HepG2 (cell line): ENCODE measurements around the gene RASL12. TPM values are rescaled to one million over a fixed set of nuclear protein-coding genes. Genes with fewer than 3 reads are reported as not detected.

ENCODE experiments used
- CEBPG ChIP-seq: IDR thresholded peaks from 2 replicates; pipeline ENCODE4 v1.6.1; 2016
- NCOR1 ChIP-seq: fragments of 200-600 bp; sonication (generic); IDR thresholded peaks from 2 replicates; pipeline ENCODE4 v1.7.0; 2017; ENCODE audit warnings: antibody characterized with exemption, low read length, borderline replicate concordance
- NFYB ChIP-seq: sonication (generic); formaldehyde crosslinking; IDR thresholded peaks from 2 replicates; pipeline ENCODE4 v1.4.0; 2020; ENCODE audit warnings: missing genetic modification reagents
- NONO ChIP-seq, 2 experiments: fragments of 450-650 bp in 1 of 2; sonication (generic) in 1 of 2; formaldehyde crosslinking in 1 of 2; IDR thresholded peaks in 1 of 2; conservative IDR thresholded peaks in 1 of 2; 2 replicates each; pipeline versions ENCODE4 v1.6.1 to v1.8.0; 2017 to 2022; ENCODE audit warnings: mild to moderate bottlenecking in 1 of 2, missing genetic modification reagents in 1 of 2, moderate library complexity in 1 of 2
- NR1H2 ChIP-seq: sonication (generic); formaldehyde crosslinking; IDR thresholded peaks from 2 replicates; pipeline ENCODE4 v1.8.1; 2022; ENCODE audit warnings: low read depth, missing genetic modification reagents, borderline replicate concordance
- RBM39 ChIP-seq: fragments of 200-400 bp; formaldehyde crosslinking; IDR thresholded peaks from one replicate; pipeline ENCODE4 v1.6.1; 2018; ENCODE audit warnings: antibody characterized with exemption, mild to moderate bottlenecking, low read depth, low read length; ENCODE audit not compliant: poor library complexity, severe bottlenecking
- ZBTB38 ChIP-seq: sonication (generic); formaldehyde crosslinking; IDR thresholded peaks from 2 replicates; pipeline ENCODE4 v1.5.1; 2020; ENCODE audit warnings: mild to moderate bottlenecking, missing genetic modification reagents
- ZBTB40 ChIP-seq, 2 experiments: fragments of 450-650 bp in 1 of 2; sonication (generic) in 1 of 2; formaldehyde crosslinking in 1 of 2; IDR thresholded peaks; 2 replicates each; pipeline versions ENCODE4 v1.6.1 to v1.8.0; 2016 to 2022; ENCODE audit warnings: antibody characterized with exemption in 1 of 2, mild to moderate bottlenecking in 1 of 2, missing genetic modification reagents in 1 of 2
- ZFY ChIP-seq: sonication (generic); formaldehyde crosslinking; IDR thresholded peaks from 2 replicates; pipeline ENCODE4 v1.4.0; 2020; ENCODE audit warnings: missing genetic modification reagents
- ZHX1 ChIP-seq: sonication (generic); formaldehyde crosslinking; IDR thresholded peaks from 2 replicates; pipeline ENCODE4 v1.8.1; 2022; ENCODE audit warnings: low read depth, mild to moderate bottlenecking, missing genetic modification reagents
- ZNF10 ChIP-seq: sonication (generic); formaldehyde crosslinking; IDR thresholded peaks from 2 replicates; pipeline ENCODE4 v1.4.0; 2020; ENCODE audit warnings: mild to moderate bottlenecking, low read depth, missing genetic modification reagents, borderline replicate concordance
- ZNF468 ChIP-seq: sonication (generic); formaldehyde crosslinking; IDR thresholded peaks from 2 replicates; pipeline ENCODE4 v1.8.0; 2022; ENCODE audit warnings: mild to moderate bottlenecking, moderate library complexity, missing genetic modification reagents
- ZNF543 ChIP-seq: sonication (generic); formaldehyde crosslinking; IDR thresholded peaks from 2 replicates; pipeline ENCODE4 v1.4.0; 2020; ENCODE audit warnings: mild to moderate bottlenecking, missing genetic modification reagents
- ZNF577 ChIP-seq: sonication (generic); formaldehyde crosslinking; IDR thresholded peaks from 2 replicates; pipeline ENCODE4 v1.4.0; 2020; ENCODE audit warnings: mild to moderate bottlenecking, low read depth, missing genetic modification reagents, borderline replicate concordance
- ZNF788 ChIP-seq: sonication (generic); formaldehyde crosslinking; IDR thresholded peaks from 2 replicates; pipeline ENCODE4 v1.5.0; 2020; ENCODE audit warnings: mild to moderate bottlenecking, missing genetic modification reagents, borderline replicate concordance
- ZNF883 ChIP-seq: sonication (generic); formaldehyde crosslinking; IDR thresholded peaks from 2 replicates; pipeline ENCODE4 v1.5.1; 2020; ENCODE audit warnings: mild to moderate bottlenecking, missing genetic modification reagents; ENCODE audit errors: not compliant biosample characterization
- polyA plus RNA-seq, 8 experiments: library from polyadenylated mRNA; depleted of rRNA in 3 of 8; stranded (reverse) in 7 of 8; unstranded in 1 of 8; fragments of >200 nt; fragmentation: Illumina TruSeq in 4 of 8; extraction: Trizol in 4 of 8; gene quantifications; 2 replicates each; pipeline versions ENCODE4 v1.2.1 to v1.2.3, GENCODE V29; 2011 to 2016; ENCODE audit warnings: low read depth in 4 of 8, missing spikeins in 1 of 8, mixed read lengths in 1 of 8; ENCODE audit not compliant: insufficient read depth in 1 of 8
- total RNA-seq, 5 experiments: library from RNA; depleted of rRNA; stranded (reverse); fragments of >200 nt; fragmentation: Illumina TruSeq; extraction: Trizol; gene quantifications; 2 replicates each; pipeline ENCODE4 v1.2.3, GENCODE V29; 2016; ENCODE audit warnings: low read depth in 1 of 5

Gene RASL12
- total and polyA plus RNA-seq, 2 of the 13 experiments (the other 11 are each of a cell fraction or from before 2014, with no cell fraction given), result 0.16 to 0.55 TPM

- TF ChIP-seq NR1H2 (CRISPR knock-in tag) (no peak), CEBPG (CRISPR knock-in tag) (peak; percentile 43; the same call in 1 of the 2 replicates), ZNF468 (CRISPR knock-in tag) (no peak), NFYB (CRISPR knock-in tag) (0 out of 2 replicates have a peak, but pooled peaks have one; percentile 11), NONO (IDR thresholded peaks at IDR 0.05) (no peak), NONO (CRISPR knock-in tag; conservative IDR thresholded peaks at IDR 0.05) (peak; percentile 54; the same call in 1 of the 2 replicates), ZNF883 (CRISPR knock-in tag) (no peak), ZNF788 (peak; percentile 86), RBM39 (no peak), ZFY (CRISPR knock-in tag) (0 out of 2 replicates have a peak, but pooled peaks have one; percentile 17), ZBTB38 (CRISPR knock-in tag) (peak; percentile 63; the same call in 1 of the 2 replicates), ZHX1 (CRISPR knock-in tag) (0 out of 2 replicates have a peak, but pooled peaks have one; percentile 38), ZNF10 (CRISPR knock-in tag) (no peak), ZNF543 (CRISPR knock-in tag) (no peak), NCOR1 (no peak), ZNF577 (no peak), ZBTB40 (IDR thresholded peaks at IDR 0.05) (no peak), ZBTB40 (CRISPR knock-in tag; IDR thresholded peaks at IDR 0.05) (no peak)
Observed at GRCh38 chr15:65032801-65033537, 34.8 kb downstream of the RASL12 start (continued).
